Activated T-cell treated with anti-CD3 and anti-CD28 coated beads, Interleukin-2, amount 50 U/mL, for 48 hours (primary cell): Measurements from ENCODE around the gene C6orf89.

Source experiments
- DNase-seq, 2 experiments: peaks; one replicate each; pipeline ENCODE4 v3.0.0-alpha.2; 2020

Gene C6orf89

DNA sequence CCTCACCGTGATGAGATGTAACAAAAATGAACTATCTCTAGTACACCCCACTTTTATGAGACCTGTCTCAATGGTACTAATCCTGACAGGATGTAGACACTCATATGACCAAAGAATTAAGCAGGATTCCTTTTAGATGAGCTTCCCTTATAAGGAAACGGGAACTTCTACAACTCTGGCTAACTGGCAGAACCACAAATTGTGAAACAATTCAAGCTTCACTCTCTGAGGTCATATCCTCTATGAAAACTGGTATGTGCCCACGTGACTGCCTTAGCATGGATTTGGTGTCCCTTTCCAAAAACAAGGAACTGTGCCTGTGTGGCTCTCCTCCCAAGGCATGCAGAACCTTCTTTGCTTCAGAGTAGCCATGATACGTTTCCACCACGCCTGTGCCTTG is 32.4 kb upstream of the C6orf89 start:
- DNase-seq, result no peak

DNA sequence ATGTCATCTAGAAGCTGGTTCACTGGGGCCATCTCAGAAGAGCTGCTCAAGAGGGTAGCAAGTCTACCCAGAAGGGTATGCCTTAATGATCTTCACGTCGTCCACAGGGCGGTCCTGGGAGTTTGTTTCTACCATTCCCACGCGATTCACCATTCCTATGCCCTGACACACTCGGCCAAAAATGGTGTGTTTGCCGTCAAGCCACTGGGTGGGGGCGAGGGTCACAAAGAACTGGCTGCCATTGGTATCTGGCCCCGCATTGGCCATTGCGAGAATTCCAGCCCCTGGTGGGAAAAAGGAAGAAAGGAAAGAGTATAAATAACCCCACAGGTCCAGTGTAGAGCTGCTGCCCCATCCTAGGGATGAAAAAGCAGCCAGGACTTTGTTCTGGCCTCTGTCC is 30.0 kb upstream of the C6orf89 start:
- no peak for DNase-seq

DNA sequence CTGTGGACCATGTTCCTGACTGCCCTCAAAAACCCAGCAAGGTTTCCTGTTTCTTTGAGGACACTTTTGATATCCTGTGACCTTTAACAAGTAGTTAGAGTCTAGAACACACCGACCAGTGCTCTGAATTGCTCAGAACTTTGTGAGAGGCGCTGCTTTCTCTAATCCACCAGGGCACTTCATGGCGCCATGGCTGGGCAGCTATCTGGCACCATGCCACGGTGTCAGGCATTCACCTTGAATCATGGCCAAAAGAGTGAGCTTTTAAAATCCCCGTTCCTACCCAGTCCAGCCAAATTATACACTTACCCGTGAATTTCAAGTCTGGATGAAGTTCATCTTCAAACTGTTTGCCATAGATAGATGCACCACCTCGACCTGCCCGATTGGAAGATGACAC is 29.5 kb upstream of the C6orf89 start:
- no peak for DNase-seq

DNA sequence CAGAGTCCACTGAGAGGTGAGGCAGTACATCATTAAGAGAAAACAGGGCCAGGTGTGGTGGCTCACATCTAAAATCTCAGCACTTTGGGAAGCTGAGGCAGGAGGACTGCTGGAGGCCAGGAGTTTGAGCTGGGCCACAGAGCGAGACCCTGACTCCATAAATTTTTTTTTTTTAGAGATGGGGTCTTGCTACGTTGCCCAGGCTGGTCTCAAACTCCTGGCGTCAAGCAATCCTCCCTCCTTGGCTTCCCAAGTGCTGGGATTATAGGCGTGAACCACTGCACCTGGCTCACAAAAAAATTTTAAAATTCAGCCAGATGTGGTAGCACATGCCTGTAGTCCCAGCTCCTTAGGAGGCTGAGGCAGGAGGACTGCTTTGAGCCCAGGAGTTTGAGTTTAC is 28.4 kb upstream of the C6orf89 start:
- DNase-seq, result no peak

DNA sequence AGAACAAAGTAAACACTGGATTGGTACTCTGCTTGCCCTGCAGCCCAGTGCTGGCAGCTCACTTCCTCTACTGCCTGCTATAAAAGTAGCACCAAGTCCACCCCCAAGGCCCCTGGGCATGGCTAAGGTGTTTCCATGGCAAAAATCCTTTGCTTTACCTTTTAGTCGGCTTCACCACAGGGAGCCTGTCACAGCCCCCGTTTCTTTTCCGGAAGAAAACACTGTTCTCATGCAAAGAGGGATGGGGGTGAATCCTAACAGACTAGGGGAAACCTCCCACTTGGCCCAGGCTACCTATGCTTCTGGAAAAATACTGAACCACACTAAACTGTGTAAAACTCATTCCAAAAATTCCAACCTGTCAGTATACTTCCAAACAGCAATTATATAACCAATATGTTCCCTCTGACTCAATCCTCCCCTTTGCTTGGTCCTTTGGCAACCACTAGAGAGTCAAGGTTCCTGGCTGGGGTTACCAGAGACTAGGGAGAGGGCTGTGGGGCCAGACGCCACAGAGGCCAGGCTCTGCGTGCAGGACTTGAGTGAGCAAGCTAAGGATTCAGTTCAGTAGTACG is 27.3 kb upstream of the C6orf89 start:
- DNase-seq, result peak in 1 of 2 experiments; percentile 9

DNA sequence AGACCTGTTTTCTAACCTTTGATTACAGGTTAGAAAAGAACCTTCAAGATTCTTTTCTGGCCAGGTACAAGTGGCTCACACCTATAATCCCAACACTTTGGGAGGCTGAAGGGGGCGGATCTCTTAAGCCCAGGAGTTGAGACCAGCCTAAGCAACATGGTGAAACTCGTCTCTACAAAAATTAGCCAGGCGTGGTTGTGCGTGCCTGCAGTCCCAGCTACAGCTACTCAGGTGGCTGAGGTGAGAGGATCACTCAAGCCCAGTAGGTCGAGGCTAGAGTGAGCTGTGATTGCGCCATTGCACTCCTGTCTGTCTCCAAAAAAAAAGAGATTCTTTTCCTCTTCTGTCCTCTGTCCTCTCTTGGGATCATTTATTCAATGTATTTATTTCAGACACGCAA is 25.6 kb upstream of the C6orf89 start:
- peak in 1 of 2 experiments; percentile 11 for DNase-seq

DNA sequence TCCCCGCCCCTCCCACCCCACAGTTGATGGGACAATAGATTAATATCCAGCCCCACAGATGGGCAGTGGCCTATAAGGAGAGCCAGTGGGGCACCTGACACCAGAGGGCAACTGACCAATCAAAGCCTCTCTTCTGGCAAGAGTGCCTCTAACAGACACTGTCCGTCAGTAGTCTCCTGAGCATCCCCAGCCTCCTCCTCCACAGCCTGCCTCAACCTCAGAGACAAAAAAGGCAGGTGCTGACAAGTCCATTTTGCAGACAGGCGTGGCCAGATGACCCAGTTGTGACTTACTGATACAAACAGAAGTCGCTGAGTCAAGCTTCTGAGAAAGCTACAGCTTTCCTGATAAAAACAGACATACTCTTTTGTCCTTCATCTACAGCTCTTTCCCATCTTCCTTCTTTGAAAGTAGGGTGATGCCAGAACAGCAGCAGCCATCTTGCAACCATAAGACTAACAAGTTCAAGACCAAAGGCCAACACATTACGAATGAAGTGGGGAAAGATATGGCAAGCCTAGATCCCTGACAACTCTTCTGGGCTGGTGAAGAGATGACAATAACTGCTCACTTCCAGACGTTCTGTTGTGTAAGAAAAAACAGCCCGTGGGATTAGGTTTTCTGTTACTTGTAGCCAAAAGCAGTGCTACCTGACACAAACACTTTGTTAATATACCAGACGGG is 23.4 kb upstream of the C6orf89 start:
- DNase-seq, result peak in 1 of 2 experiments; percentile 18

DNA sequence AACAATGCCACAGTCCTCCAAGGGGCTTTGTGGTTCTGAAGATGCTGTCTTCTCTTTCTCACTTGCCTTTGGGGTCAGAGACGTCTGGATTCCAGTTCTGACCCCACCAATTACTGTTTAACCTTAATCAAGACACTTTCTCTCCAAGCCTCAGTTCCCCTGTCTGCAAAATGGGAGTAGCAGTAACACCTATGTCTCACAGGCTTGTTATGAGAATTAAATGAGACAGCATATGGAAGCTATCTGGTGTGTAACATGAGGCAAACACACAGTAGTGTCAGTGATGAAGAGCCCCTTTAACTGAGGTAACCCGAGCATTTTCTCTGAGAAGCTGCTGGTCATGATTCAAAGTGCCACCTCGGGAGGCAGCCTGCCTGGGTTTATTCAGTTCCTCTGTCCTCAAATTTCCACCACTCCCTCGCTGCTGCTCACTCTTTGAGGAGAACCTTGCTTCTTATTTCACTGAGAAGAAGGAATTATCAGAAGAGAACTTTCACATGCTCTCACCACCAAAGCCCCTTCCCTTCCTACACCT is 22.8 kb upstream of the C6orf89 start:
- no peak for DNase-seq

DNA sequence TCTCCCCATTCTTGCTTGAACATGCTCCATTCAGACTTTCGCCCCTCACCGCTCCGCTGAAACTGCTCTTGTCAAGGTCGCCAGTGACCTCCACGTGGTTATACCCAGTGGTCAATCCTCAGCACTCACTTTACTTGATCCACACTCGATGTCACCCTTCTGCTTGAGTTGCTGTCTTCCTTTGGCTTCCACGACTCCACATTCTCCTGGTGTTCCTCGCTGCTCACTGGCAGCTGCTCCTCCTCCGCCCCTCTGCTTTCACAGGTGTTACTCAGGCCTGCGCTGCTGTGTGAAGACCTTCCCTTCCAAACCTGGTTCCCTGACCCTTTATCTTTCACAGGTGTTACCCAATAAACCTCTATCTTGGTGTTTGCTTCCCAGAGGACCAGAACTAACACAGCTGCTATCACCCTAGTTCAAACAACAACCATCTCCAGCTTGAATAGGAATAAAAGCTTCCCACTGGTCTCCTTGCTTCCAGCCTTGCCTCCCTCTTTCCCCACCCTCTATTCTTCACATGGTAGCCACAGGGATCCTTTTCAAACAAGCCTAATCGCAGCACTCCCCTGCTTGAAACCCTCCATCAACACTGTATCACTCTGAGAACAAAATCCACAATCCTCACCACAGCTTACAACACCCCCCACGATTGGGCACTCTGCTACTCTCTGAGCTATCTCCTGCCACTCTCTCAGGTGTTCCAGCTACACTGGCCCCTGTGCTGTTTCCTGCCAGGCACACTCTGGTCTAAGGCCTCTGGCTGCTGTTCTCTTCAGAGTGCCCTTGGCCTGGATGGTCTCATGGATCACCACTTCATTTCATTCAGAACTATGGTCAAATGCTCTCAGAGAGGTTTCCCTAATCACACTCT is 21.8 kb upstream of the C6orf89 start:
- peak in 1 of 2 experiments; percentile 4 for DNase-seq

DNA sequence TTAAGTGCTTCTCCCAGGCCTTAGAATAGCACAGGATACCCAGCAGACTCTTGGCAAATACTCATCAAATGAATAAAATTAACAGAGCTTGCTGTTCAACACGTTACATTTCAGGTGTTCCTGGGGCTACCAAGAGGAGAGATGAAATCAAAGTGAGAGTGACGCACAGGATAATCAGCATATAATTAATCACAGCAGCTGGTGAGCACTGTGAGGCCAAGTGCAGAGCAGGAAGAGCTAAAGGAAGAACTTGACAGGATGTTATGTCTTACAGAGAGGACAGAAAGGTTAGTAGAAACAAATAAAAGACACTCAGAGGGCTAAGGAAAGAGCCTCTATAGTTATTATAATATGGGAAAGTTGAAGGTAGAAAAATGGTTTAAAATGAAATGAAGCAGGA is 19.9 kb upstream of the C6orf89 start:
- DNase-seq, result no peak

DNA sequence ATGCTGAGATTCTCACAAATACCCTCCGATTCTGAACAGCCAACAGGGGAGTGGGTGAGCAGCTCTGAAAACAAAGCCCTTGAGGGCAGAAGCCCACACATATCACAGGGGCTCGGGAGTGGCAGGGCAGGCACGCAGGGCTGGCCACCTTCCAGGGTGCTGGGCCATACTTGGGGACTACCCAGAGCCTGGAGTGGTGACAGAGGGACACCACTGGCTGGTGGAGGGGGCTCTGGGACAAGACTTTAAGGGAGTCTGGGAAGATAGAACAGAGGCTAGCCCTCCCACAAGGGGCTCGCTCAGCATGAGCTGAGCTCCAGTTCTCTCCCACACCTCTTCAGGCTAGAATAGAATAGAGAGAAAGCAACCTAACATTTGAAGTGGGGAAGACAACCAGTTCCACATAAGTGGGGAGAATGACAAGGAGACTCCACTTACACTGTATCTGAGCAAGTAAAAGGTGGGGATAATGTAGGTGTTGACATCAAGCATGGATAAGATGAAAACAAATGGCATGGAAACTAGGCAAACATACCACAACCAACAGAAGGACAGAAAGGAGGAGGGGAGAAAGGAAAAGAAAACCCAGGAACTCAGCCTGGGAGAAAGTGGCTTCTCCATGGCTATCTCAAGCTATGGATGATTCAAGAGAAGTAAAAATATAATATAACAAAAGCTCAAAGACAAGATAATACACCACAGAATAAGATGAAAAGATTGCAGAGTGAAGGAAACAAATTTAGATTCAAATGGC is 18.1 kb upstream of the C6orf89 start:
- no peak for DNase-seq

DNA sequence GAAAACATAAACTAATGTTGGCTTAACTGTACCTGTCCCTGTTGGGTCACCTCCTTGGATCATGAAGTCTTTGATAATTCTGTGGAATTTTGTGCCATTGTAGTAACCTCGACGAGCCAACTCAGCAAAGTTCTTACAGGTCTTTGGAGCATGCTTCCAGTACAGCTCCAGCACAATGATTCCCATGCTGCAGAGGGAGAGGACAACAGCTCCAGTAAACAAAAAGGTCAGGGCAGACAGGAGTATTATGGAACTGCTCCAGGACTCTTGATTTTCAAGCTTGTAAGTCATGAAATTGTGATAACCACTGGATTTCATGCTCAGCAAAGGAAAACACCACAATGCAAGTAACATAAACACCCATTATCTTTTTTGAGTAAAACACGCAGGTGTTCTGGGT is 14.1 kb upstream of the C6orf89 start:
- no peak for DNase-seq

DNA sequence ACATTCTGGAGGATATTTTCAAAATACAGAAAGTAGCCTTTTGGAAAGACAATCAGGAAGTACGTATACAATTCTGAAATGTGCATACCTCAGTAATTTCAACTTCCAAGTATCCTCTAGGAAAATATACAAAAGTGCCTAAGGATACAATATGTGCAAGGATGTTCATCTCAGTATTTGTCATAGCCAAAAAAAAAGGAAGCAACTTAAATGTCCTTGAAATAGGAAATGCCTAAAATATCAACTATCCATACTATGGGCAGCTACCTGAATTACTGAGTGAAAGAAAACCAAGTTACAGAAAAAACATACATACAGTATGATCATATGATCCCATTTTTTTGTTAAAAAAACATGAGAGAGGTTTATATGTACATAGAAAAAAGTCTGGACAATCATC is 12.6 kb upstream of the C6orf89 start:
- no peak for DNase-seq

DNA sequence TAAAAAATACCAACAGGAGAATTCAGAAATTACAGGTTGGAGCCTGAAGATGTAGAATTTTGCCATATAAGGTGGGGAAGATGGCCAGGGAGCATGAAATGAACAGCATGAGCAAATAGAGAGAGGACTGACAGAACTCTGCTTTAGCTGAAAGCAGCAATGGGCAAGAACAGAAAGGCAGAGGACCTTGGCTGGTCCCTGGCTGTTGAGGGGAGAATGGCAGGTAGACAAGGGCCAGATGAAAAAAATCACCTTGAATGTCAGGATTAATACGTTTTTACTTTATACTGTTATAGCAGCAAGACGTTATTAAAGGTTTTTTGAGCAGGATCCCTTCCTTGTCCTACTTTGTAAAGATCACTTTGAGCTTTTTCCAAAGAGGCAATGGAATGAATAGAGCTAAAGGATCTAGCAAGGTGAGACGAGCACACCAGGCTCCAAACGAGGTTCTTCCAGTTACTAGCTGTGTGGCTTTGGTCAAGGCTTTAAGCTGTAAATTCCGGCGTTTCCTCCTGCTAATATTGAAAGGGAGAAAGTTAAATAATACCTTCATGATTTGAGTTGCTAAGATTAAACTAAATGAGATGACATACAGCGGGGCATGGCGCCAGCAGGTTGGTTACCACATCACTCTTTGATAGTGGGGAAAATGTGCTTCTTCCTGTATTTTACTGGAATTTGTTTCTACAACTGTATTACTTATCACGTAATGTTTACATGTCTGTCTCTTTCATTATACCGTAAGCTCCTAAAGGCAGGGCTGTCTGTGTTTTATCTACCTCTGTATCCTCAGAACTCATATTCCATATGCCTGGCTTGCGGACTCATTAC is 11.9 kb upstream of the C6orf89 start:
- no peak for DNase-seq

DNA sequence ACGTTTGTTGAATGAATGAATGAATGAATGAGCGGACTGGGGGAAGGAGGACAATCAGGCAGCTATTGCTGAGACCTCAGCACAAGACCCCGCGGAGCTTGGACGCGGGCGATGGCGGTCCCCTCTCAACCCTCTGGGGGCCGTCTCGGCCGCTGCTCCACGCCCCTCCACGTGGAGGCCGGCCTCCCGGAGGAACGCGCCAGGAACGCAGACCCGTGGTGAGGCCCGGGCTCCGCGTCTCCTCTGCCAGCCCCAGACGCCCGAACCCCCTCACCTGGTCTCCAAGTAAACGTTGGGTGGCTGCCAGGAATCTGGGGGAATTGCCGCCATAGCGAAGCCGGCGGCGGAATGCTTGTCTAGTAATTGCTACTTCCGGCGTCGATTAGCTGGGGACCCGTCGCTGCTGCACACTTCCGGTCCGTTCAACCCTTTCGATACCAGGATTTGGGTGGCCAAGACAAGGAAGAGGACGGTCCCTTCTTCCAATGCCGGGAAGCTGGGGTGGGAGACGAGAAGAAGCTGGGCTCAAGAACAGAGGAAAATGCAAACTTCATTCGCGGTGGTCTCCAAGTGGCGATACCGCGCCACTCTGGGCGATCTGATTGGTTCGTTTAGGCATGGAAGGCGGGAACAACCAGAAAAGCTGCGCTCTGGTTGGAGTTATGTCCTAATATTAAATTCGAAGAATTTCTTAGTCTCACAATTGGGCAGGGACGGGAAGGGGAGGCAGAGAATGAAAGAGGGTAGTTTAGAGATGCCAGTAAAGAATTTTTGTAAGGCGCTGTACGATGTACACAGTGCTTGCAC is 11.1 kb upstream of the C6orf89 start, which contains the start of gene PPIL1:
Gene PPIL1, minus strand, starts transcription at position 361 of the 807 bp plus-strand sequence. Its CDS starts 31 bp downstream, at position 330.
- peak; percentile 92 to 93 for DNase-seq

DNA sequence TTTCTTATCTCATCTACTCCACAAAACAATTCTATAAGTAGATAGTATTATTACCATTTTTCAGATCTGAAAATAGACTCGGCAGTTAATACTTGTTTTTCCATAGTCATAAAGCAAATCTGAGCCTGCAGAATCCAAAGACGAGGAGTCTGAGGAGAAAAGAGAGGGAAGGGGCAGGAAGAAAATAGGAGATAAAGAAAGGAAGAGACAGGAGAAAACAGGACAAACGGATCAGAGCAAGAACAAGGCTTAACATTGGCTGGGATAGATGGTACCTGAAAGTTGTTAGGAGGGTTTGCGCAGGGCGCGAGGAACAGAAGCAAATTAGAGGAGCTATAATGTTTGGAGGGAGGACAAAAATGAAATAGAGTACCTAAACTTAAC is 10.5 kb upstream of the C6orf89 start:
- no peak for DNase-seq

DNA sequence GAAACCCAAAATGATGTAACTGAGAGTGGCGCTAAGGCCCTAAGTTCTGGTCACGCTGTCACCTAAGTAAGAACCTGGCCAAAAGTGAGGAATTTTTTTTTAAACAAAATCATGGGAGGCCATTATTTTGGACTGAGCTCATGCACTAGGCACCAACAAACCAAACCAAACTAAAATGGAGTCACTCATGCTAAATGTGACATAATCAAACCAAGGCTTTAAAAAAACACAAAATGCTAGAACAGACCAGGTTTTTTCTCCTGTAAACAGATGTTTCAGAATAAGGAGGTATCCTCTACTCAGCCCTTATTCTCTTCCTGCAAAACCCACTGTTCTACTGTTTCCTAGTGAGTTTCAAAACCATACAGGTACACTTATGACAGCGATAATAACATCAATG is 1.1 kb upstream of the C6orf89 start:
- no peak for DNase-seq

DNA sequence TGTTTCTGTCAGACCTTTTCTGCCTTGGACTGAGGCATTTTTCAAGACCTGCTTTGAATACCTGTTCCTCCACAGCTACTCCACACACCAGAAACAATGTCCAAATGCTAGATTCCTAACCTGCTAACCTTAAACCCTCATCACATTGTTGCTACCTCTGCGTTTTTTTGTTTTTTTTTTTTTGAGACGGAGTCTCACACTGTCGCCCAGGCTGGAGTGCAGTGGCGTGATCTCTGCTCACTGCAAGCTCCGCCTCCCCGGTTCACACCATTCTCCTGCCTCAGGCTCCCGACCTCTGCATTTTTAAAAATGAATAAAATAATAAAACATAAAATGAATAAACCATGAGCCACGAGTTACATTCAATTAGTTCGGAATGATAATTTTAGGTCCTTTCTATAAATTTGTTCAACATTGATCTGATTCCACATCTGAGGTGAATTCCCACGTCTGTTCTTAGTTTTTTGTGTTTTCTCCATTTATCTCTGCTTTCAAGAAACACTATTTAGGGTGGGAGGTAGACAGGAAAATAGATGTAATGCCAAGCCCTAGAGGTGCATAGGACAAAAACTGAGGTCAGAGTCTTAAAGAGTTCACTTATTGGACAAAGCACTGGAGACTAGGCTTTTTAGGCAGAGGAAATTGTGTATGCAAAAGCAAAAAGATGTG is 1.3 kb downstream of the C6orf89 start:
- no peak for DNase-seq

DNA sequence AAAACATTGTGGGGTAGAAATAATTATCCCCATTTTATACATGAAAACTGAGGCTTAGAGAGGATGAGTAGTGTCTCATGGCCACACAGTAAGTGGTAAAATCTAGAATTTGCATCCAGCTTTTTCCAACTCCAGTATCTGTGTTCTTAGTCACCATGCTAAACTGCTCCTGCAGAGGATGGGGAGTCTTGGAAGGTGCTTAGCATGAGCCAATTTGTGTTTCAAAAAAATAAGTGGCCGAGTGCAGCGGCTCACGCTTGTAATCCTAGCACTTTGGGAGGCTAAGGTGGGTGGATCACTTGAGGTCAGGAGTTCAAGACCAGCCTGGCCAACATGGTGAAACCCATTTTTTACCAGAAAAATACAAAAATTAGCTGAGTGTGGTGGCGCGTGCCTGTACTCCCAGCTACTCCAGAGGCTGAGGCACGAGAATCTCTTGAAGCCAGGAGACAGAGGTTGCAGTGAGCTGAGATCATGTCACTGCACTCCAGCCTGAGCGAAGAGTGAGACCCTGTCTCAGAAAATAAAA is 2.4 kb downstream of the C6orf89 start:
- DNase-seq, result no peak
